ENCODE measurements around the gene NR2F1-AS1. TPM values are rescaled to one million over a fixed set of nuclear protein-coding genes. Genes with fewer than 3 reads are reported as not detected.

NR2F1-AS1 gene
- total RNA-seq, 1 donor: 11.8 TPM

DNA sequence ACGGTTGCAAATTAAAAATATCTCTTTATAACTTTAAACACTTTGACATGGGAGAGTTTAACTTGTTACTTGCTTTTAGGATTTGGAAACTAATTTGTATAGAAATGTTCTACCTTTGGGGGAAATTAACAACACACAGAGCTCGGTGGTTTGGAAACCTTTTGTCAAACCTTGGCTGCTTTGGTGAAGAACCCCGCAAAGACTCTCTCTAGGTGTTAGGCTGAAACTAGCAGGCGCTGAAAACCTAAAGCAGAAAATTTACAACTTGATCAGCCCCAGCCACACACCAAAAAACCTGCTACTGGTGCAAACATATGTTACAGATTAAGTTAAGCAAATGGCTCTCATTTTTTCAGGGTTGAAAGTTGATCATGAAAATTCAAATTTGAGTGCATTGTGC, 27.8 kb upstream of the NR2F1-AS1 start:
- TF ChIP-seq, protein P1, sequence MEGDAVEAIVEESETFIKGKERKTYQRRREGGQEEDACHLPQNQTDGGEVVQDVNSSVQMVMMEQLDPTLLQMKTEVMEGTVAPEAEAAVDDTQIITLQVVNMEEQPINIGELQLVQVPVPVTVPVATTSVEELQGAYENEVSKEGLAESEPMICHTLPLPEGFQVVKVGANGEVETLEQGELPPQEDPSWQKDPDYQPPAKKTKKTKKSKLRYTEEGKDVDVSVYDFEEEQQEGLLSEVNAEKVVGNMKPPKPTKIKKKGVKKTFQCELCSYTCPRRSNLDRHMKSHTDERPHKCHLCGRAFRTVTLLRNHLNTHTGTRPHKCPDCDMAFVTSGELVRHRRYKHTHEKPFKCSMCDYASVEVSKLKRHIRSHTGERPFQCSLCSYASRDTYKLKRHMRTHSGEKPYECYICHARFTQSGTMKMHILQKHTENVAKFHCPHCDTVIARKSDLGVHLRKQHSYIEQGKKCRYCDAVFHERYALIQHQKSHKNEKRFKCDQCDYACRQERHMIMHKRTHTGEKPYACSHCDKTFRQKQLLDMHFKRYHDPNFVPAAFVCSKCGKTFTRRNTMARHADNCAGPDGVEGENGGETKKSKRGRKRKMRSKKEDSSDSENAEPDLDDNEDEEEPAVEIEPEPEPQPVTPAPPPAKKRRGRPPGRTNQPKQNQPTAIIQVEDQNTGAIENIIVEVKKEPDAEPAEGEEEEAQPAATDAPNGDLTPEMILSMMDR (IDR thresholded peaks at IDR 0.05; ENCODE audit: insufficient read depth, low read length): no peak
- no peak for DNase-seq (ENCODE audit: low read depth)
- H3K4me3 ChIP-seq (ENCODE audit: low read depth, low read length): no peak overlapping the region

DNA sequence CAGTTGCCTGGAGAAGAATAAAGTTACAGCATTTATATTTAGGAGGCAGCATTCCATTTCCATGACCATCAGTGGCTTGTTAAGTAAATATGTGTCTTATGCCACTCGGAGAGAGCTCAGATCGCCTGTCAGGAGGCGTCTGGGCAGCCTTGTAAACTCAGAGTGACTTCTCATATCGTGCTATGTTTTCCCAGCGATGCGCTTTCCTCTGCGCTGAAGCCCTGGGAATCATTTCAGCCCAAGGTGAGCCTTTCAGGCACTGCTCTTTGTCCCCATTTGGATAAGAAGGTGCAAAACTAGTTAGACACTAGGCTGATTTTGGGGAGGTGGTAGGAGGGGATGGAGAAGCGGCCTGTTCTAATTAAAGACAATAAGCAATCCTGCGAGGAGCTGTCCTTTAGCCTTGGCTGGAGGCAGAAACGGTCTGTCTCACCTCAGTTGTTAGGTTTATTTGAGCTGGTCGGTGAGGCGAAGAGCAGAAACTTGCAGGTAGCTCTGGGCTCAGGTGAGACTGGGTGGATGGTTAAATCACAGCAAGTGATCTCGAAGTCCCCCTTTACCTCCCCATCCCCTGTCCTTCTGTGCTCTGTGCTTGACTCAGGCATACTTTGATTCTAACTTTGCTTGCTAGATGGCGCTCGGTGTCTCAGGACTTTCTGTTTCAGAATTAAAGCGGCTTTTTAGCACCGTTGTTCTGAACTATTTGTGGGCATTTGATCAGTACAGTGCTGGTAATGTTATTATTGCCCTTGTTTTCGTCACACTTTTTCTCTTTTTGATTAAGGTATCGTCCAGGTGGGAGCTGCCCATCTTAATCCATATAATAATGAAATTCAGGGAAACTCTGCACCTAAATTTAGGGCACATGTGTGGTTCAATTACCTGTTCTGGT, 26.6 kb upstream of the NR2F1-AS1 start:
- TF ChIP-seq, protein P1 (IDR thresholded peaks at IDR 0.05; ENCODE audit: insufficient read depth, low read length): peak; percentile 65
- DNase-seq (ENCODE audit: low read depth): peak; percentile 69

DNA sequence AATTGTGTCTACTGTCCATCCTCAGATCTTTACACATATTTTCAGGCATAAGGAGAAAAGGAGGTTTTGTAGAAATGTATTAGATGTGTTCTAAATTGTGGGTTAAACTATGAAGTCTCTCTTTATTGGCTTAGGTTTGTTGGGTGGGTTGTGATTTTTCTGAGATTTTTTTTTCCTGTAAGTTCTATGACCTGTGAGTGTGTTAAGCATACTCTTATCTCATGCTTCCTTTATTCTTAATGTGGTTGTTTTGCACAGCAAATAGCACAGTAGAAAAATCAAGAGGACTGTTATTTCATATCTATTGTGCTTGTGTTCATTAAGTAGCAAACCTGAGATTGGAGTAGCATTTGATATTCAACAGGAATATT, 25.3 kb upstream of the NR2F1-AS1 start:
- TF ChIP-seq, protein P1 (IDR thresholded peaks at IDR 0.05; ENCODE audit: insufficient read depth, low read length): no peak
- no peak for DNase-seq (ENCODE audit: low read depth)

More for the DNA sequence above, 26.6 kb upstream of the NR2F1-AS1 start:
- H3K4me3 ChIP-seq (ENCODE audit: low read depth, low read length): peak overlapping the region; percentile 34

DNA sequence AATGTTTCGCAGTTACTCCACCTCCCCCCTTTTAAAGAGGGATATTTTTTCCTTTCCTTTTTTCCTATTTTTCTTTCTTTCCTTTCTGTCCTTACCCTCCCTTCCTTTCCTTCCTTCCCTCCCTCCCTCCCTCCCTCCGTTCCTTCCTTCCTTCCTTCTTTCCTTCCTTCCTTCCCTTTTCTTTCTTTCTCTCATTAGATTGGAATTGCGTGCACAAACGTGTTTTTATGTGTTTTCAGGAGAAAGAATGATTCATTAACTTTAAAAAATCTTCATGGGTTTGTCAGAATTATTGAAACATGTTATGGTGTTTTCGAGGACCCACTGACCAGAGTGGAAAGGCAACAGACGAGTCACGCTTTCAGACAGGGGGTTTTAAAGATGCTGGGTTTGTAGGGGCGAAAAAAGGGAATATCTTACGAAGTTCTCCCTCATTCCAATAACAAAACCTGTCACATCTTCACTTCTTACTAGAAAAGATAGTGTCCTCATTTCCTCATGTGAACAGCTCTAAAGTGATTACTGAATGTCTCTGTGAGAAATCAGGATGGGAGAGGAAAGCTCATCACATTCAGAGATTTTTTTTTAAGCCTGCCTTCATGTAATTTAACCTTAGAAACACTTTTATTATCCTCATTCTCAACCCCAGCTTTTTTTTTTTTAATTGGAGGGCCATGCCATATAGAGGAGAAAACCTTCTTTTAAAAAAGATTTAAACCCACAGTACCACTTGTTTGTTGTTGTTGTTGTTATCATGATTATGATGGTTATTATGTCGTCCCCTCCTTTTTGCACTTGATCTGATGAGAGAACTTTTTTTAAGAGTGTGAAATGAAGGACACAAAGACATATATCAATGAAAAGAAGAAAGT, 23.9 kb upstream of the NR2F1-AS1 start:
- H3K4me3 ChIP-seq (ENCODE audit: low read depth, low read length): no peak overlapping the region
- TF ChIP-seq, protein P1 (IDR thresholded peaks at IDR 0.05; ENCODE audit: insufficient read depth, low read length): no peak
- DNase-seq (ENCODE audit: low read depth): no peak

More for the DNA sequence above, 25.3 kb upstream of the NR2F1-AS1 start:
- no peak overlapping the region for H3K4me3 ChIP-seq (ENCODE audit: low read depth, low read length)

DNA sequence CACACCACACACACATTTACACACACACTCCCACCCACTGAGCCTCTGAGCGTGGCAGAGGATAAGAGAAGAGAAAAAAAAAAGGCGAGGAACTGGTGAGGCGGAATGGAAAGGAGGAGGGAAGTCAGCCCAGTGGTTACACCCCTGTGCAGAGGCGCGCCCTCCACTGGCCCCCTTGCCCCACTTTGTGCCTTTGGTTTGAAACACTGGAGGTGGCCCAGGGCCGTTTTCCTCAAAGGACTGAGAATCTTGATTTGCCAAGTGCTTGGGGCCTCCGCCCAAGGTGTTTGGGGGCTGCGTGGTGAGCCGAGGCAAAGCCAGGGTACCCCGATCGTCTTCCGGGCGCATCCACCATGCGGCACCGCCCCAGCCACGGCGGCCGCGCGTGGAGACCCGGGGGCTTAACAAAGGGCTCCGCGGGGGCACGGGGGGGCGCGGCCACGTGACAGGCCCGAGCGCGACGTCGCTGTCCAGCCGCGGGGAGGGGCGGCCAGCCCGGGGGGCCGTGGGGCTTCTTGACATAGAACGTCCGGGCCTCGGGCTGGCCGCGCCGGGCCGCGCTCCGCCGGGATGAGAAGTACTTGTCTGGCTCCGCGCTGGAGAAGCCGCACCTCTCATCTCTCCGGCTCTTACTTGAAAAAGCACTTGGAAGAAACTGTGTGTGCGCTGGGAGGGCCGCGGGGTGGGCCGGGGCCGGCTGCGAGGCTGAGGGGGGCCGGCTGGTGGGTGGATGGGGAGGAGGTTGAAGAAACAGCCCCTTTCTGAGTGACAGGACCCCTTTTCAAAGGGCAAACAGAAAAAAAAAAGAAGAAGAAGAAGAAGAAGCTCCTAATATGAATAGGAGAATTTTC, 23.0 kb upstream of the NR2F1-AS1 start:
- DNase-seq (ENCODE audit: low read depth): no peak
- peak overlapping the region; percentile 35 for H3K4me3 ChIP-seq (ENCODE audit: low read depth, low read length)
- TF ChIP-seq, protein P1 (IDR thresholded peaks at IDR 0.05; ENCODE audit: insufficient read depth, low read length): no peak

Data from fibroblast of the aortic adventitia (primary cell).